Vagina (tissue), 2 donors: ENCODE measurements around the gene GATD1. TPM values are rescaled to one million over a fixed set of nuclear protein-coding genes. Genes with fewer than 3 reads are reported as not detected.

Source experiments
- DNase-seq, 2 donors: peaks; one replicate each; pipeline ENCODE4 v3.0.0-alpha.2; 2017; ENCODE audit errors: extremely low spot score in 2 of 2
- H3K27ac ChIP-seq: fragments of 200-600 bp; sonication (generic); one replicate; pipeline ENCODE4 v1.5.1; 2019
- H3K27me3 ChIP-seq: fragments of 200-600 bp; sonication (generic); one replicate; pipeline ENCODE4 v1.5.1; 2019
- H3K36me3 ChIP-seq, 2 donors: fragments of 200-600 bp; sonication (generic); one replicate each; pipeline ENCODE4 v1.5.1; 2017 to 2019
- H3K4me1 ChIP-seq: fragments of 200-600 bp; sonication (generic); one replicate; pipeline ENCODE4 v1.5.1; 2019
- H3K4me3 ChIP-seq, 2 donors: fragments of 200-600 bp; sonication (generic); 1 replicate in 1 of 2; 2 replicates in 1 of 2; pipeline ENCODE4 v1.5.1; 2016 to 2019
- H3K9me3 ChIP-seq: fragments of 200-600 bp; sonication (generic); one replicate; pipeline ENCODE4 v1.5.1; 2019
- POLR2A ChIP-seq, 2 donors: fragments of 450-650 bp; IDR thresholded peaks; one replicate each; pipeline ENCODE4 v1.6.1; 2017; ENCODE audit warnings: antibody characterized with exemption in 2 of 2, mild to moderate bottlenecking in 2 of 2, moderate library complexity in 2 of 2
- POLR2AphosphoS5 ChIP-seq, 2 donors: sonication (generic); formaldehyde crosslinking; IDR thresholded peaks; one replicate each; pipeline ENCODE4 v1.9.0; 2017; ENCODE audit warnings: antibody characterized with exemption in 2 of 2, mild to moderate bottlenecking in 2 of 2, low read depth in 1 of 2; ENCODE audit not compliant: insufficient read depth in 1 of 2
- intact Hi-C: fragments of 100-400 bp; cut with DNase I; formaldehyde crosslinking; loops from one replicate; pipeline ENCODE4 v1.15.1; 2023
- total RNA-seq: library from RNA; depleted of rRNA; stranded (reverse); fragments of >200 nt; gene quantifications from one replicate; pipeline ENCODE4 v1.2.3, GENCODE V29; 2016
- TF ChIP-seq, protein P1 (sequence below), 3 experiments: fragments of 450-650 bp in 2 of 3; fragments of 200-600 bp in 1 of 3; sonication (generic) in 1 of 3; IDR thresholded peaks; one replicate each; pipeline ENCODE4 v1.5.1; 2017 to 2019; ENCODE audit warnings: antibody characterized with exemption in 3 of 3, mild to moderate bottlenecking in 2 of 3, moderate library complexity in 2 of 3

Gene GATD1
- total RNA-seq, 1 donor from 2014 or later = 33.4 TPM

DNA sequence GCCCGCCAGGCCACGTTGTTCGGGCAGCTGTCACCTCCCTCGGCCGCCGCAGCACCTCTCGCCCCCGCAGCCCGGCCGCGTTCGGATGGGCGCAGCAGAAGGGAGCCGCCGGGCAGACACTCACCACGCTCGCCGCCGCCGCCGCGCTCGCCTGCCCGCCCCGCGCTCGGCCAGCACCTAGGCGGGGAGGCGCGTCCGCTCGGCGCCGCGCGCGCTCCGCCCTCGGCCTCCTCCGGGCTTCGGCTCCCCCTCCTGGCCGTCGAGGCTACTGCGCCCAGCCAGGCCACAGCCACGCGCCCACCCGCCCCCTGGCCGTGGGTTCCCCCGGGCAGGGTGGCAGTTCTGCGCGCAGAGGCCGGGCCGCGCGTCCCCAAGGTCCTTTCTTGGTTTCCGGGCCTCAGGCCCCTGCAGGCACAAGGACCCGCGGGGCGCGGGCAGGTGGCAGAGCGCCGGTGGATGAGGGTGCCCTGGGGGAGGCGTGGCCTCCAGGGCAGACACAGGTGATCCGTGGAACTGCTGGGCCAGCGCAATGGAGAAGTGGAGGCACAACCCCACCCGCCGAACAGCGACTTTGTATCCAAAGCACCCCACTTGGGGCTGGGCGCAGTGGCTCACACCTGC lies 20.9 kb upstream of the GATD1 start, which contains the start of gene SLC25A22:
Gene SLC25A22, minus strand, starts transcription at position 189 of the 621 bp plus-strand sequence. CDS start 3,275 bp downstream, outside the sequence.
- Histone ChIP-seq H3K4me3 (peak within 1 kb of the TSS; percentile 65 to 97), H3K36me3 (peaks cover 0 to 13% of the 10 kb centered on the region in 2 donors), H3K9me3 (no peaks in the 10 kb centered on the region), H3K4me1 (peaks cover 37% of the 10 kb centered on the region), H3K27me3 (no peaks in the 10 kb centered on the region), H3K27ac (peak within 1 kb of the TSS; percentile 87)
- intact Hi-C loops = no loop called here
- DNase-seq = no peak
- TF ChIP-seq POLR2A (IDR thresholded peaks at IDR 0.05) = no peak
- TF ChIP-seq POLR2AphosphoS5 (IDR thresholded peaks at IDR 0.05; ENCODE audit: insufficient read depth in 1 of 2, low read depth in 1 of 2) = no peak
- TF ChIP-seq, protein P1, sequence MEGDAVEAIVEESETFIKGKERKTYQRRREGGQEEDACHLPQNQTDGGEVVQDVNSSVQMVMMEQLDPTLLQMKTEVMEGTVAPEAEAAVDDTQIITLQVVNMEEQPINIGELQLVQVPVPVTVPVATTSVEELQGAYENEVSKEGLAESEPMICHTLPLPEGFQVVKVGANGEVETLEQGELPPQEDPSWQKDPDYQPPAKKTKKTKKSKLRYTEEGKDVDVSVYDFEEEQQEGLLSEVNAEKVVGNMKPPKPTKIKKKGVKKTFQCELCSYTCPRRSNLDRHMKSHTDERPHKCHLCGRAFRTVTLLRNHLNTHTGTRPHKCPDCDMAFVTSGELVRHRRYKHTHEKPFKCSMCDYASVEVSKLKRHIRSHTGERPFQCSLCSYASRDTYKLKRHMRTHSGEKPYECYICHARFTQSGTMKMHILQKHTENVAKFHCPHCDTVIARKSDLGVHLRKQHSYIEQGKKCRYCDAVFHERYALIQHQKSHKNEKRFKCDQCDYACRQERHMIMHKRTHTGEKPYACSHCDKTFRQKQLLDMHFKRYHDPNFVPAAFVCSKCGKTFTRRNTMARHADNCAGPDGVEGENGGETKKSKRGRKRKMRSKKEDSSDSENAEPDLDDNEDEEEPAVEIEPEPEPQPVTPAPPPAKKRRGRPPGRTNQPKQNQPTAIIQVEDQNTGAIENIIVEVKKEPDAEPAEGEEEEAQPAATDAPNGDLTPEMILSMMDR (IDR thresholded peaks at IDR 0.05) = peak; percentile 73 to 89 (median 77)

DNA sequence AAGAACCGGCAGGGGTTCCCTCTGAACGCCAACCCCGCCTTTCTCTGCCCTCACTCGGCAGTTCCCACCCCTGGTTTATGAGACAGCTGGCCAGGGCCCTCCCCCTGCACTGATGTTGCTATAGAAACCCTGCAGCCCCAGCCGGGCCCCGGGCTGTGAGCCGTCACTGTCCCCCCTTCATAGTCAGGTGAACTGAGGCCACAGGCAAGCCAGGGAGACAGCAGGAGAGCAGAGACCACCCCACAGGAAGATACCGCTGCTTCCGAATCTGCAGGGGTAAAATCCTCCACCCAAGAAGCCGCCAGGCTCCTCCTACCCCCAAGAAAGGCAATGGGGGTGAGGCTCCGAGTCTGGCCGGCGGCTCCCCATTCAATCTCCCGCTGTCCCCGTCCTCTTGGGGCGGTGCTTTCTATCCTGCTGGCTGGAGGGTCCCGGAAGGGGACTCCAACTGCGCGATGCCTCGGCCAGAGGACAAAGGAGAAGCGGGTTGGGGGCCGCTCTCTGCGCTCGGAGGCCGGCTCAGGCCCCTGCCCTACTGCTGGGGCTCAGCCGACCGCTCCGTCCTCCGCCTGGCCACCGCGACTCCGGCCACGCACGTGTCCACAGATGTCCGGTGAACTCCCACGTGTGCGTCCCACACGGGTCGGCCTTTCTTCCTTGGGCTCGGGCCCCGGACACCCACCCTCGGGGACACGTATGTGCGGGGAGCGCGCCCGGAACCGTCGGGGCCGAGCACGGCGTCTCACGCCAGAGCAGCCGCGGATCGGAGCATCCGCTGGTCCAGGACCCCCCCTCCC lies 20.2 kb upstream of the GATD1 start:
- intact Hi-C loops = no loop called here
- peaks cover 0 to 12% of the 10 kb centered on the region in 2 donors for H3K36me3 ChIP-seq

DNA sequence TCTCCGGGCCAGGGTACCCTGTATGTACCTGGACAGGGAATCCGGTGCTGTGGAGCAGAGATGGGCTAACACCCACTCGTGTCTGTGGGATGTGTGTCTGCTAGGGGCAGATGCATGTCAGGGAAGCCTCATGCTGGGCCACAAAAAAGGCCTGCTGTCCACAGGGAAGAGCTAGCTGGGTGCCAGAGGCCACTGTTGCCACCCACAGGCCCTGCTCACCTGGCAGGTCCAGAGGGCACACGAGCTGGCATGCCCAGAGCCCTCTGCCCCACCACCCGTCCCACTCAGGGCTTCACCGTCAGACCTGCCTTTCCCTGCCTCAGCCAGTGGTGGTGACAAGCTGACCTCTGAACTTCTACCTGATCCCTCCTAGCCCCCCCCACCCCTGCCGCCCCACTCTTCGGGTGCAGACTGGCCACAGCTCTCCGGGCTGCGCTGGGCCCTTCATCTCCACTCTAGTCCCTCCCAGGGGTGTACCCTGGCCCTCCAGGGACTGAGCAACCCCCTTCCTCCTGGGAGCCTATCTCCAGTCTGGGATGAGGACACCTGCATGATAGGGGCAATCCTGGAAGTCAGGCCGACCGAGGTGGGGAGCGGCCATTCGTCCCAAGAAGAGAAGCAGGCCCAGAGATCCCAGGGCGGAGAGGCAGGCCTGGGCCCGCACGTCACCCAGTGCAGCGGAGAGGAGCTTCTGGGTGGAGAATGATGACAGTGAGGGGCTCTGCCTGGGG lies 19.4 kb upstream of the GATD1 start:
- Histone ChIP-seq H3K9me3 (no peaks in the 10 kb centered on the region), H3K36me3 (peaks cover 0 to 9% of the 10 kb centered on the region in 2 donors), H3K4me1 (peaks cover 37% of the 10 kb centered on the region), H3K27ac (peak overlapping the region; percentile 87), H3K27me3 (no peaks in the 10 kb centered on the region), H3K4me3 (peak overlapping the region; percentile 65 to 97)
- TF ChIP-seq, protein P1 (IDR thresholded peaks at IDR 0.05) = no peak
- TF ChIP-seq POLR2A (IDR thresholded peaks at IDR 0.05) = no peak
- no peak for TF ChIP-seq POLR2AphosphoS5 (IDR thresholded peaks at IDR 0.05; ENCODE audit: insufficient read depth in 1 of 2, low read depth in 1 of 2)
- no peak for DNase-seq
- intact Hi-C loops = no loop called here

More for the DNA sequence above, 20.2 kb upstream of the GATD1 start:
- TF ChIP-seq POLR2A (IDR thresholded peaks at IDR 0.05) = no peak
- TF ChIP-seq, protein P1 (IDR thresholded peaks at IDR 0.05) = no peak
- peak; percentile 19 to 66 for TF ChIP-seq POLR2AphosphoS5 (IDR thresholded peaks at IDR 0.05; ENCODE audit: insufficient read depth in 1 of 2, low read depth in 1 of 2)
- Histone ChIP-seq H3K4me1 (peaks cover 37% of the 10 kb centered on the region), H3K27me3 (no peaks in the 10 kb centered on the region), H3K27ac (peak overlapping the region; percentile 87), H3K4me3 (peak overlapping the region; percentile 65 to 97), H3K9me3 (no peaks in the 10 kb centered on the region)
- no peak for DNase-seq

DNA sequence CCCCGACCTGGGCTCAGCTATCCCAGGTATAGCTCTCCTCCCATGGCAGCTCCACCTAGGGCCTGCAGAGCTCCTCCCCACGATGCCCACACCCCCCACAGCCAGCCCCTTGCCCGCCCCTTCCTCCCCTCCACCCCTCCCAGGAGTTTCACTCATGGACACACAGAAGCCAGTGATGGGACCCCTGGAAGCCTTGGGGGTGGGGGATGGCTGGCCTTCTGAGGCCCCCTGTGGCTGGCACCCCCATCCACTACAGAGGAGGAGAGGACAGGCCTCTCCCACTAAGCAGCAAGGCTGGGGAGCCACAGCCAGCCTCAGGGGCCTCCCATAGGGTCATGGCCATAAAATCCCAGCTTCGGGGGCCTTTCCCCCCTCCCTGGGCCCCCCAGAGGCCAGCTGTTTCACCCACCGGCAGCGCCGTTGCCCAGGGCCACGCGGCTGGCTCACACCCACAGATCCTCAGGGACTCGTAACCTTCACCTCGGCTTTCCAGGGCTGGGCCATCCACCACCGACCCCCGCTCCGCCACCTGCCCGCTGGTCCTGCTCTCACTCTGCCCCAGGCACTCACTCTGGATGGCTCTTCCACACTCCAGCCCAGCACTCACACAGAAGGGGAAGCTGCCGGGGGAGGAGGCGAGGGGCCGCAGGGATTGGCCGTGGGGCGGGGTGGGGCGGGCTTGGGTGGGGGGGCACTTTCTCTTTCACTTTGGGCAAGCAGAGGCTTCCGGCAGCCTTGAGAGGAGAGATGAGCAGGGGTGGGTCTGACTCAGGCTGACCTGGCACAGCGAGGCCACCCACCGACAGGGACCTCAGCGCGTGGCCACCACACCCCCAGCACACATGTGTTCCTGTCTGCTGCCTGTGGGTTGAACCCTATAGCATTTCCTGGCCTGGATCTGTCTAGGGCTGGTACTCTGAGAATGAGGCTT lies 18.6 kb upstream of the GATD1 start:
- H3K27ac ChIP-seq = peak overlapping the region; percentile 87
- no peaks in the 10 kb centered on the region for H3K9me3 ChIP-seq
- H3K27me3 ChIP-seq = no peaks in the 10 kb centered on the region
- DNase-seq = no peak
- peak overlapping the region; percentile 65 to 97 for H3K4me3 ChIP-seq
- TF ChIP-seq POLR2A (IDR thresholded peaks at IDR 0.05) (no peak), POLR2AphosphoS5 (IDR thresholded peaks at IDR 0.05; ENCODE audit: insufficient read depth in 1 of 2, low read depth in 1 of 2) (peak in 1 of 2 donors; percentile 41)
- peaks cover 0 to 9% of the 10 kb centered on the region in 2 donors for H3K36me3 ChIP-seq
- H3K4me1 ChIP-seq = peaks cover 37% of the 10 kb centered on the region
- intact Hi-C loops = no loop called here
